ENCODE results near the gene VWA2.

VWA2 gene

DNA sequence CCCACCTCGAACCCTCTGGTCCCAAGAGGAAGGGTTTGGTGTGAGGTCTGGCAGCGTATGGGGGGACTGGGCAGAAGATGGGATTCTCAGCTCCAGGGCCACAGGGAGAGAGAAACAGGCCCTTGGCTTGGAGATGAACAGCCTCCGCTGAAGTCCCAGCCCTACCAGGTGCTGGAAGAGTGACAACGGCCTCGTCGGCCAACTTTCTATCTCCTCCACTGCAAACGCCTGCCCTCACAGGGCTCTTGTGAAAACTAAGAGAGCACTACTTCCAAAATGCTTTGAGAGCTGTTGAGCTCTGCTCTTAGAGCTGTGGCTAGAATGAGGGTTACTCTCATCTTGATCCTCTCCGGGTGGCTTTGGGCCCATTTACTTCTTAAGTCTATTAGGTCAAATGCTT is 101.8 kb downstream of the VWA2 start:
- DNase-seq (ENCODE audit: extremely low read depth, low read depth) = no peak
- no peak overlapping the region for H3K4me3 ChIP-seq (replicated peaks; ENCODE audit: low read depth, low read length)
- TF ChIP-seq, protein P1, sequence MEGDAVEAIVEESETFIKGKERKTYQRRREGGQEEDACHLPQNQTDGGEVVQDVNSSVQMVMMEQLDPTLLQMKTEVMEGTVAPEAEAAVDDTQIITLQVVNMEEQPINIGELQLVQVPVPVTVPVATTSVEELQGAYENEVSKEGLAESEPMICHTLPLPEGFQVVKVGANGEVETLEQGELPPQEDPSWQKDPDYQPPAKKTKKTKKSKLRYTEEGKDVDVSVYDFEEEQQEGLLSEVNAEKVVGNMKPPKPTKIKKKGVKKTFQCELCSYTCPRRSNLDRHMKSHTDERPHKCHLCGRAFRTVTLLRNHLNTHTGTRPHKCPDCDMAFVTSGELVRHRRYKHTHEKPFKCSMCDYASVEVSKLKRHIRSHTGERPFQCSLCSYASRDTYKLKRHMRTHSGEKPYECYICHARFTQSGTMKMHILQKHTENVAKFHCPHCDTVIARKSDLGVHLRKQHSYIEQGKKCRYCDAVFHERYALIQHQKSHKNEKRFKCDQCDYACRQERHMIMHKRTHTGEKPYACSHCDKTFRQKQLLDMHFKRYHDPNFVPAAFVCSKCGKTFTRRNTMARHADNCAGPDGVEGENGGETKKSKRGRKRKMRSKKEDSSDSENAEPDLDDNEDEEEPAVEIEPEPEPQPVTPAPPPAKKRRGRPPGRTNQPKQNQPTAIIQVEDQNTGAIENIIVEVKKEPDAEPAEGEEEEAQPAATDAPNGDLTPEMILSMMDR (IDR thresholded peaks at IDR 0.05; ENCODE audit: low read depth, low read length, missing control alignments) = no peak
